ACC112 (cell line): ENCODE measurements around the gene SLC6A2.

Experiments used
- H2AFZ ChIP-seq: fragments of 200-600 bp; sonication (generic); one replicate; pipeline ENCODE4 v1.6.0; 2017; ENCODE audit warnings: antibody characterized with exemption, low read length; ENCODE audit not compliant: unreplicated experiment
- H3K27ac ChIP-seq: fragments of 200-600 bp; sonication (generic); 2 replicates; pipeline ENCODE4 v1.5.1; 2014; ENCODE audit warnings: low read depth, mild to moderate bottlenecking, antibody characterized with exemption, low read length, moderate library complexity
- H3K27me3 ChIP-seq: fragments of 200-600 bp; sonication (generic); 2 replicates; pipeline ENCODE4 v1.6.1; 2014; ENCODE audit warnings: mild to moderate bottlenecking, antibody characterized with exemption, low read length, moderate library complexity, mixed read lengths; ENCODE audit not compliant: insufficient read depth
- H3K36me3 ChIP-seq: fragments of 200-600 bp; sonication (generic); 2 replicates; pipeline ENCODE4 v1.6.1; 2016; ENCODE audit warnings: mild to moderate bottlenecking, antibody characterized with exemption, low read length, moderate library complexity, mixed read lengths; ENCODE audit not compliant: insufficient read depth
- H3K4me1 ChIP-seq: fragments of 200-600 bp; sonication (generic); one replicate; pipeline ENCODE4 v1.6.1; 2016; ENCODE audit warnings: low read length, mixed read lengths; ENCODE audit not compliant: insufficient read depth, unreplicated experiment, control insufficient read depth
- H3K4me3 ChIP-seq: fragments of 200-600 bp; sonication (generic); 2 replicates; pipeline ENCODE4 v1.5.1; 2014; ENCODE audit warnings: mild to moderate bottlenecking, low read depth, low read length
- H3K79me2 ChIP-seq: fragments of 200-600 bp; sonication (generic); one replicate; pipeline ENCODE4 v1.6.0; 2016; ENCODE audit warnings: low read length; ENCODE audit not compliant: control insufficient read depth, unreplicated experiment, insufficient read depth

SLC6A2 gene

GRCh38 chr16:55628306-55628968 is 27.4 kb upstream of the SLC6A2 start:
- no peak overlapping the region for H3K4me3 ChIP-seq
- H2AFZ ChIP-seq: no peak overlapping the region
- H3K27ac ChIP-seq: no peak overlapping the region
- no peaks in the 10 kb centered on the region for H3K36me3 ChIP-seq
- H3K79me2 ChIP-seq: no peaks in the 10 kb centered on the region
- H3K27me3 ChIP-seq: peaks cover 12% of the 10 kb centered on the region; the same call in 1 of the 2 replicates
- H3K4me1 ChIP-seq: no peaks in the 10 kb centered on the region

GRCh38 chr16:55630774-55631173 is 25.0 kb upstream of the SLC6A2 start:
- peaks cover 34% of the 10 kb centered on the region; the same call in 1 of the 2 replicates for H3K27me3 ChIP-seq
- no peak overlapping the region for H2AFZ ChIP-seq
- H3K79me2 ChIP-seq: no peaks in the 10 kb centered on the region
- H3K27ac ChIP-seq: no peak overlapping the region
- no peaks in the 10 kb centered on the region for H3K36me3 ChIP-seq
- H3K4me3 ChIP-seq: no peak overlapping the region
- H3K4me1 ChIP-seq: no peaks in the 10 kb centered on the region

- H3K27me3 ChIP-seq: peaks cover 32% of the 10 kb centered on the region; the same call in 1 of the 2 replicates
- no peaks in the 10 kb centered on the region for H3K4me1 ChIP-seq
- H3K36me3 ChIP-seq: no peaks in the 10 kb centered on the region
- no peak overlapping the region for H3K4me3 ChIP-seq
- H3K79me2 ChIP-seq: no peaks in the 10 kb centered on the region
- no peak overlapping the region for H2AFZ ChIP-seq
- no peak overlapping the region for H3K27ac ChIP-seq
Observed at GRCh38 chr16:55632259-55632658, 23.5 kb upstream of the SLC6A2 start.

DNA sequence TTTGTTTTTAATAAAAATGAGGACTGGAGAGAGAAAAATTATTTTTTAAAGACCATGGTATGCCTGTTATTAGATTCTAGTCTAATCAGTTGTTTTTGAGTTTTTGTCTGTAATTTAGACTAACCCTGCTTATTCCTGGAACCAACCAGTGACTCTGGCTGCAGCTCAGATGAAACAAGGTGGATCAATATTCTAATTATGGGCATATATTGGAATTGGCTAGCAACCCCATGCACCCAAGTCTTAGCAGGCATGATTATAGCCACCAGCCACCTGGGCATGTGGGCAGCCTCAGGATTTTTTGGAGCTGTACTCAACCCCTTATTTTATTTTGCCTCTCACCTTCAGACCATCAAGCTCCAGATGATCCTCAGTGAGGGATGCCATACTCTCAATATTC is 21.6 kb upstream of the SLC6A2 start:
- H3K79me2 ChIP-seq: no peaks in the 10 kb centered on the region
- H3K27me3 ChIP-seq: peaks cover 41% of the 10 kb centered on the region
- H3K36me3 ChIP-seq: no peaks in the 10 kb centered on the region
- H3K4me1 ChIP-seq: no peaks in the 10 kb centered on the region
- H3K27ac ChIP-seq: no peak overlapping the region
- H2AFZ ChIP-seq: no peak overlapping the region
- H3K4me3 ChIP-seq: no peak overlapping the region

DNA sequence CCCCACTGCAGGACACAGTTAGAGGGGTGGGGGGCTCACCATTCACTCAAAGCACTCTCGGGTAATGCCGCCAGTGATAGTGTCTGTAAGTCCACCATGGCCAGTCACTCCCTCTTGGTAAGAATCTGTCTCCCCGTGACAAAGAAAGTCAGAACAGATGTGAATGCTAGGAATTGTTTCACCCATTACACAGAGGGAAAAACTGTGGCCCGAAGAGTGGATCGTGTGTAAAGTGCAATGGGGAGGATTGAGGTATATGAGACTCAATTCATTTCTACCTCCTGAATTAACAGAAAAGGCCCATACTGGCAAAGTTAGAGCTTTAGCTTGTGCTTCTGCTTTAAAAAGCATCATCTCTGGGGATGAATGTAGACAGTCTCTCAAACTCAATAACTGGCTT is 17.5 kb upstream of the SLC6A2 start:
- no peaks in the 10 kb centered on the region for H3K79me2 ChIP-seq
- no peak overlapping the region for H3K27ac ChIP-seq
- H3K4me1 ChIP-seq: no peaks in the 10 kb centered on the region
- no peaks in the 10 kb centered on the region for H3K36me3 ChIP-seq
- H3K27me3 ChIP-seq: peaks cover 63% of the 10 kb centered on the region
- H3K4me3 ChIP-seq: no peak overlapping the region
- H2AFZ ChIP-seq: no peak overlapping the region

- no peaks in the 10 kb centered on the region for H3K79me2 ChIP-seq
- H2AFZ ChIP-seq: no peak overlapping the region
- no peak overlapping the region for H3K27ac ChIP-seq
- no peaks in the 10 kb centered on the region for H3K36me3 ChIP-seq
- no peak overlapping the region for H3K4me3 ChIP-seq
- H3K4me1 ChIP-seq: no peaks in the 10 kb centered on the region
- peaks cover 46% of the 10 kb centered on the region for H3K27me3 ChIP-seq
Observed at GRCh38 chr16:55640701-55641327, 15.0 kb upstream of the SLC6A2 start.

- H3K27ac ChIP-seq: no peak overlapping the region
Observed at GRCh38 chr16:55641430-55642056, 14.2 kb upstream of the SLC6A2 start.

GRCh38 chr16:55642611-55643010 is 13.2 kb upstream of the SLC6A2 start:
- no peak overlapping the region for H2AFZ ChIP-seq
- H3K27me3 ChIP-seq: peaks cover 49% of the 10 kb centered on the region
- H3K4me3 ChIP-seq: no peak overlapping the region
- H3K36me3 ChIP-seq: no peaks in the 10 kb centered on the region
- no peak overlapping the region for H3K27ac ChIP-seq
- H3K79me2 ChIP-seq: no peaks in the 10 kb centered on the region
- H3K4me1 ChIP-seq: no peaks in the 10 kb centered on the region

More at GRCh38 chr16:55641430-55642056, 14.2 kb upstream of the SLC6A2 start:
- Histone ChIP-seq H3K4me3 (no peak overlapping the region), H3K4me1 (no peaks in the 10 kb centered on the region), H3K36me3 (no peaks in the 10 kb centered on the region), H3K27me3 (peaks cover 48% of the 10 kb centered on the region), H2AFZ (no peak overlapping the region), H3K79me2 (no peaks in the 10 kb centered on the region)

DNA sequence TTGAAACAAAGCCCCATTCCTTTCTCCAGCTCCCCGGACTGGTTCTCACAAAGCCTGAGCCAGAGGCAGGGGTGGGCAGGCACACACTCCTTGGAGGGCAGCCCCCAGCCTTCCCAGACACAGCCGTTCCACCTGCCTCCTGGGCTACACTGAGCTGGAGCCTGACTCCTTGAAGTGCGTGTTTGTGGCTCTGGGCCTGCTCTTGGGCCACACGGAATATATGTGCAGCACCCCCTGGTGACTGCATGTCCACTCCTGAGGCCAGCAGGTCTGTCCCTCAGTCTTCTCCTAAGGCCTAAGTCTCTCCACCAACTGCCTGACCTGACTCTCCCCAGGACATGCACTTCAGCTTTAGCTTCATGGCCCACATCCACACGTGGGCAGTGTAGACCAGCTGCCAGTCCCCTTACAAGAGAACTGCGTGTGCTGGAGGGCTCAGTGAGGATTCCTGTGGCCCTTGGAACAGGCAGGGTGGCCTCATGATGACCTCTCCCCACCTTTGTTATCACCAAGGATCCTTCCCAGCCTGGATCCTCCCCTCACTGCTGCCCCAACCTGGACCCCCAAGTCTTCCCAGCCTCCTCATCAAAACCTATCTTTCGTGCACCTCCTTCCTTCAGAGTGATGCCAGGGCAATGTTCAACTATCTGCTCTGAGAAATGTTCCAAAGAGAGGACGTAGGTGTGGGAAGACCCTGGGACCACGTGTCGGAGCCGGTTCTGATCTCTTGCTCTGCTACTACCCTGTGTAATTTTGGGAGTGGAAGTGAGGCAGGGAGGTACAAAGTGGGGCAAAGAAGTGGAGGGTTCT is 12.4 kb upstream of the SLC6A2 start:
- Histone ChIP-seq H3K4me3 (no peak overlapping the region), H2AFZ (no peak overlapping the region), H3K27me3 (peaks cover 54% of the 10 kb centered on the region), H3K79me2 (no peaks in the 10 kb centered on the region), H3K27ac (no peak overlapping the region), H3K4me1 (no peaks in the 10 kb centered on the region), H3K36me3 (no peaks in the 10 kb centered on the region)

DNA sequence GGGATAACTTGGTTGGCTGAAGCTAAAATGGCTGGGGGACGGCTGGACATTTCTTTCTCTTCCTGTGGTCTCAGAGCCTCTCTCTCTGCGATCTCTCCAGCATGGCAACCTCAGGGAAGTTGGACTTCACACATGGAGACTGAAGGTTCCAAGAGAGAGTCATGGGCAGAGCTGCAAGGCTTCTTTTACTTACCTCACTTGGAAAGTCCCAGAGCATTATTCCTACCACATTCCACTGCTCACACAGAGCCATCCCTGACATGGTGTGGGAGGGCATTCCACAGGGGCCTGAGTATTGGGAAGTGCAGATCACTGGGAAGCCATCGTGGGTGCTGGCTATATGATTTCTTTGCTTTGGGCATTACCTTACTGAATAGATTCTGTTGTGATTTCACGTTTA is 9.8 kb upstream of the SLC6A2 start:
- Histone ChIP-seq H2AFZ (no peak overlapping the region), H3K27ac (no peak overlapping the region), H3K4me1 (no peaks in the 10 kb centered on the region), H3K27me3 (peaks cover 63% of the 10 kb centered on the region), H3K79me2 (no peaks in the 10 kb centered on the region), H3K4me3 (no peak overlapping the region), H3K36me3 (no peaks in the 10 kb centered on the region)
